CMK (cell line): ENCODE results near the gene SPATA12.

ENCODE experiments used
- DNase-seq: peaks from one replicate; pipeline ENCODE4 v3.0.0-alpha.2; 2010; ENCODE audit warnings: low read depth

SPATA12 gene

DNA sequence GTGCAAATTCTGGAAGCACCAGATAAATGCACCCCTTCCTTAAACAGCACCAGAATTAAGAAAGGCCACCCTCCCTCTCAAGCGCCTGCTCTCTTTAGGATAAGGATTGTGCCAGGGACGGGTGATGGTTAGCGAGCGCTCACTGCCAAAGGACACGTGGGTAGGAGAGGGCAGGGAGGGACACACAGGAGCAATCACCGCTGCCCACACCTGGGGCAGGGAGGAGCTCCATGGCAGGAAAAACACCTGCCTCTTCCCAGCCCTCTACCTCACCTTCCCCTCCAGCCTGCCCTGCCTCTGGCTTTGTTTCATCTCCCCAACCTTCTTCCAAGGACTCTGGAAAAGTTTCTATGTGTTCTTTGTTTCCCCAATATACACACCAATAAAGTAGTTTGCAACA lies 7.3 kb upstream of the SPATA12 start:
- no peak for DNase-seq

DNA sequence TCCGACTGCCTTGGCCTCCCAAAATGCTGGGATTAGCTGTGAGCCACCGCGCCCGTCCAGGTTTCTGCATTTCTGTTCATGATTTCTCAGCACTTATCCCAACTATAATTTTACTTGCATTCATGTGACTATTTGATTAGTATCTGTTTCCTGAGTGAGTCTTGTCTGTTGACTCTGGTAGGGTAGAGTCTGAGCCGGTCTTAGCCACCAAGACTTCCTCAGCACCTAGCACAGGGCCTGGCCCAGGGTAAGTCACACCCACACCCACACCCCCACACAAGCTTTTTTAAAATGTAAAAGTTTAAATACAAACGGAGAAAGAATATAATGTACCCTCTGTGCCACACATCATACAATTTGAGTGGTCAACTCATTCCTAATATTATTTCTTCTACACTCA lies 3.1 kb upstream of the SPATA12 start:
- DNase-seq, result no peak

DNA sequence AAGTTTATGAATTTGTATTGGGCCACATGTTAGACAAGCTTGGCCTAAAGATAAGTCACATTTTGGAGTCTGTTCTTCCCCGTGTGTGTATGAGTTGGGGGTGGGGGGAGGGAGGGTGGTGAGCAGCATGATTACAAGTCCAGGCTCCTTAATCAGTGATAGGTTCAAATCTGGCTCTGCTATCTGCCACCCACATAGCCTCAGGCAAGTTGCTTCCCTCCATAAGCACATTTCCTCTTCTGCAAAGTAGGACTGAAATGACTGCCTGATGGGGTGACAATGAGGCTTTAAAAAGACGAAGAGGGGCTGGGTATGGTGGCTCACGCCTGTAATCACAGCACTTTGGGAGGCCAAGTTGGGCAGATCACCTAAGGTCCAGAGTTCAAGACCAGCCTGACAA lies 1.1 kb upstream of the SPATA12 start:
- peak; percentile 18 for DNase-seq

DNA sequence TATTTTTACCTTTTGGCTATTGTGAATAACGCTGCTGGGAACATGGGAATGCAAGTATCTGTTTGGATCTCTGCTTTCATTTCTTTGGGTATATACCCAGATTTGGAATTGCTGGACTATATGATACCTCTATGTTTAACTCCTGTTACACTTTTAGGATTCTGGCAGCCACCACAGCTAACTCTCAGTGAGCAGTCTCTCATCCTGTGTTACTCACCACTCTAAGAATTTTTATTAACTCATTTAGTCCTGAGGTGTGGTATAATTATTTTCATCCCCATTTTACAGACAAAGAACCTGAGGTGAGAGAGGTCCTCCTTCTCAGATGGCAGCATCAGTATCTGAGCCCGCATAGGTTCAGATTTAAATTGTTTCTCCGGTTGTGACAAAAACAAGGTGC lies 1.1 kb downstream of the SPATA12 start:
- DNase-seq, result no peak

DNA sequence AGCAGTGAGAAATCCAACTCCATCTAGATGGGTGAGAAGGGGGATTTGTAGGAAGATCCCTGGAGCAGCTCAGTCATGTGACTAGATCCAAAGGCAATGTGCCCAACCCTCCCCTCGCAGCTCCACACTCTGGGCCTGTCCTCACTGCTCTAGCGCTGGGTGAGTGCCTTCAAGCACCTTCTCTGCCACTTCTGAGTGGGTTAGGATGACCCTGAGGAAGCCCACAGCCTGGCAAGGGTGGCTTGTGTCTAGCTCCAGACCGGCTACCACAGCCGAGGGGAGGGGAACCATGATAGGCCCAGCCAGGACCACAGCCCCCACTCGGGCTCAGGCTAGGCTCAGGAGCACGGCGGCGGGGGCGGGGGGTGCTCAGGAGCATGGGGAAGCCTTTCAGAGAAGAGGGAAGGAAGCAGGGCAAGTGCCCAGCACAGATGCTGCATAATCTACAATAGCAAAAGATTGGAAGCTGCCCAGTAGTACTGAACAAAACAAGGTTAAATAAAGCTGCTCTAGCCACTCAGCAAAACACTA lies 1.7 kb downstream of the SPATA12 start:
- DNase-seq, result no peak

DNA sequence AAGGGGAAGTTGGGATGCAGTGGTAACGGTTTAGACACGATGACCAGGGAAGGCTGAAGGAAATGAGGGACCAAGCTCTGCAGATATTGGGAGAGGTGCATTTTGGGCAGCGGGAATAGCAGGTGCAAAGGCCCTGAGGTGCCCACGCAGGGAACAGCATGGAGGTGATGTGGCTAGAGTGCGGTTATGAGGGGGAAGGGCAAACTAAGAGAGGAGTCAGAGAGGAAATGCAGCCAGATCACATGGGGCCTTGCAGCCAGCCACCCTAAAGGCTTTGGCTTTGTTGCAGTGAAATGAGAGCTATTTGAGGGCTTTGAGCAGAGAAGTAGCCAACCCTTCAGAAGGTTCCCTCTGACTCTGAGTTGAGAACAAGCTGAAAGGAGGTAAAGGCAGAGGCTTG lies 2.6 kb downstream of the SPATA12 start:
- DNase-seq, result no peak

DNA sequence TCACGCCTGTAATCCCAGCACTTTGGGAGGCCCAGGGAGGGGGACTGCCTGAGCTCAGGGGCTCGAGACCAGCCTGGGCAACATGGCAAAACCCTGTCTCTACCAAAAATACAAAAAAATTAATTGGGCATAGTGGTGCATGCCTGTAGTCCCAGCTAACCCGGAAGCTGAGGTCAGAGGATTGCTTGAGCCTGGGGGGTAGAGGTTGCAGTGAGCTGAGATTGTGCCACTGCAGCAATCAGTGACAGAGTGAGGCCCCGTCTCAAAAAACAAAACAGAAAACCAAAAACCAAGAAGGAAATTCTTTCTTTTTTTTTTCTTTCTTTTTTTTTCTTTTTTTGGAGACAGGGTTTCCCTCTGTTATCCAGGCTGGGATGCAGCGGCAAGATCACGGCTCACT lies 3.5 kb downstream of the SPATA12 start:
- DNase-seq, result no peak

DNA sequence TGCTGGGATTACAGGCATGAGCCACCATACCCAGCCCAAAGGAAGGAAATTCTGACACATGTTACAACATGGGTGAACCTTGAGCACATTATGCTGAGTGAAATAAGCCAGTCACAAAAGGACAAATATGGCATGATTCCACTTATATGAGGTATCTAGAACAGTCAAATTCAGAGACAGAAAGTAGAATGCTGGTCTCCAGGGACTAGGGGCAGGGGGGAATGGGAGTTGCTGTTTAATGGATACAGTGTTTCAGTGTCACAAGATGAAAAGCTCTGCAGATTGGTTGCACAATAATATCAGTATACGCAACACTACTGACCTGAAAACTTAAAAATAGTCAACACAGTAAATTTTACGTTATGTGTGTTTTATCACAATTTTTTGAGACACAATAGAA lies 4.1 kb downstream of the SPATA12 start:
- no peak for DNase-seq

DNA sequence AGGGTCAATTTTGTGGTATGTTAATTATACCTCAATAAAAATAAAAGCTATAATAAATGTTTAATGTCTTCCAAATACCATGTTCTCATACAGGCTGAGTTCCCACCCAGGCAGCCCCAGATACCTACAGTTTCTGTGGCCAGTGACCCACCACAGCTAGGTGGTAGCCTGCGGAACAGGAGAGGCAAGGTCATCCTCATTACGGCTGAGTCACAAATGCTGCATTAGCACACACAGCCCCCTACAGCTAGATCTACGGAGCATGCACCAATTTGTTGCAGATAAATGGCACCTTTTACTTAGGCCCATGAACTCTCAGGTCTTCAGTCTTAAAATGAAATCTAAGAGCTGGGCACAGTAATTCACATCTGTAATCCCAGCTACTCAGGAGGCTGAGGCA lies 5.1 kb downstream of the SPATA12 start:
- DNase-seq, result no peak

DNA sequence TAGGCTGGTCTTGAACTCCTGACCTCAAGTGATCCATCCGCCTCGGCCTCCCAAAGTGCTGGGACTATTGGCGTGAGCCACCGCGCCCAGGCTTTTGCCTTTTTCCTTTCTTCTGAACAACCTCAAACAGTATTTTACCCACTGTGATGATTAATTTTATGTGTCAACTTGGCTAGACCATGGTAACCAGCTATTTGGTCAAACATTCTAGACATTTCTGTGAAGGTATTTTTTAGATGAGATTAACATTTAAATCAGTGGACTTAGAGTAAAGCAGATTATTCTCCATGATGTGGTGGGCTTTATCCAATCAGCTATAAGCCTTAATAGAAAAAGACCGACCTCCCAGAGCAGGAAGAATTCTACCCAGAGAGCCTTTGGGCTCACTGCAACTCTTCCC lies 6.0 kb downstream of the SPATA12 start:
- DNase-seq, result no peak

DNA sequence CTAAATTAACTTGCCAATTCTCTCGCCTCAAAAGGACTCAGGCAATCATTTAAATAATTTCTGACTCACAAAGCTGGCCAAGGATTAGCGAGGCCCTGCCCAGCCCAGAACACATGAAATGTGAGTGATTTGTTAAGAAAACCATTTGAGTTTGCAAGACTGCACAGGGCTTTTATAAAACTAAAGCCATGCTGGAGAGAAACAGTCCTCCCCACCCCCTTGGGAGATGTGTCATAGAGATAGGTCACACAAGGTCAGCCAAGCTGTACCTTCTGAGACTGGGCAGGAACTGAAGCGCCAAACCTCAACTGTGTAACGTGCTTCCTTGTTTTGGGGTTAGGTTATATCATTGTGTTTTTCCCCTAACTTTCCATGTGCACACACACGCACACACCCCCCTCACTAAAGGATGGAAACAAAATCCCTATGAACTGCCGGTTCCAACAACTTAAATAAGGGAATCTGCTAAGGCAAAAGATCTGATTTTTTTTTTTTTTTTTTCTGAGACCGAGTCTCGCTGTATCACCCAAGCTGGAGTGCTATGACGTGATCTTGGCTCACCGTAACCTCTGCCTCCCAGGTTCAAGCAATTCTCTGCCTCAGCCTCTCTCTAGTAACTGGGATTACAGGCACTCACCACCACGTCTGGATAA lies 8.1 kb downstream of the SPATA12 start:
- no peak for DNase-seq

DNA sequence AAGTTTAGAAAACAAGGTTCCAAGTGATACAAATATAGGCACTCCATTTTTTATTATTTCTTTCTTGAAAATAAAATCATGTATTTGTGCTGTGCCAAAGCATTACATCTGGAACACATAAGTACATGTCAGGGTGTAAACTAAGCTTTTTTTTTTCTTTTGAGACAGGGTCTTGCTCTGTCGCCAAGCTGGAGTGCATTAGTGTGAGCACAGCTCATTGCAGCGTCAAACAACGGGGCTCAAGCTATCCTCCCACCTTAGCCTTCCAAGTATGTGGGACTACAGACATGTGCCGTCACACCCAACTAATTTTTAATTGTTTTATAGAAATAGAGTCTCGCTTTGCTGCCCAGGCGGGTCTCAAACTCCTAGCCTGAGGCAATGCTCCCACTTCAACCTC lies 9.0 kb downstream of the SPATA12 start:
- DNase-seq, result no peak

DNA sequence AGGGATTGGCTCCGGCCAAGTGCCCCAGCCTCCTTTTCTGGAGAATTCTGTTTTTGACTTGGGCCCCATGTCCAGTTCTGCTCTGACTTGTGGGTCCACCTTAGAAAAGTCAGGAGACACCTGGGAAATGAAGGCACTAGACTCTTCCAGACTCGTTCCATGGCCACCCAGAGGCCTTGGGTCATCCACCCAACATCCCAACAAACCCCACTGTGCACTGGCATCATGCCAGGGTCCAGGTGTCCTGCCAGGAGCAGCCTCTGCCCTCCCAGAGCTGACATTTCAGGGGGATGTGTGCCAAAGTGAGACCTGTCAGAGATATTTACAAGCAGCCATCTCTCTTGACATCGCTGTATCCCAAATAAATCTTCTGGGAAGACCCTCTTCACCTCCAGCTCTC lies 13.2 kb downstream of the SPATA12 start:
- DNase-seq, result no peak

DNA sequence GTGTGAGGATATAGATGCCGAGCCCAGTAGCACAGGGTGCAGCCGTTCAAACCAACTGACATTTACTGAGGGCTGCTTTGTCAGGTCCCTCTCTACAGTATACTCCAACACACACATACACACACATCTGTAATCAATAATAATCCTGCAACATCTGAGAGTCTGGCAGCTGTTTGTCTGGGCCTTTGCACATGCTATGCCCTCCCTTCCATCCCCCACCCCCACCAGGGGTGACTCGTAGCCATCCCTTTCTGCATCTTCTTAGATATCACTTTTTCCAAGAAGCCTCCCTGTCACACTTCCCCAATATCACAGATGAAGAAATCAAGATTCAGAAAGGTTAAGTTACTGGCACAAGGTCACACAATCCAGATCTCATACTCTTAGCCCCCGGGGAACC lies 13.7 kb downstream of the SPATA12 start:
- no peak for DNase-seq

DNA sequence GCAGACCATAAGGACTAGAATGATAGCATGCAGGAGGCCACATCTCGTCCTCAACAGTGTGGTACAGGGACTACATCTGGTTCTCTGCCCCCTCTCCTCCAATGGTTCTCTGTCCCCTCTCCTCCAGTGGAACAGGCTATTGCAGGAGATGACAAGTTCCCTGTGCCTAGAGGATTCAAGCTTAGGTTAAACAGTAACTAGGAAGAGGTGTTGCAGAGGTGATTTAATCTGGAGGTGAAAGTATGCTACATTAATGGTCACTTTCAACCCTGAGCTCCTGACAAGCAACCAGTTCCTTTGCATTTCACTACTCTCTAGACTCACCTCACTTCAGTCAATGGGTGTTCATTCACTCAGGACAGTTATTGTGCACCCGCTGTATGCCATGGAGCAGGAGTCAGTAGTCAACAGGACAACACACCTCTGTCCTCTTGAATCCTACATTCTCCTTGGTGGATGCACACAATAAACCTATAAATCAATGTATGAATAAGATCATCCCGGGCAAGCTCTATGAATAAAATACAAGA lies 16.0 kb downstream of the SPATA12 start:
- no peak for DNase-seq

DNA sequence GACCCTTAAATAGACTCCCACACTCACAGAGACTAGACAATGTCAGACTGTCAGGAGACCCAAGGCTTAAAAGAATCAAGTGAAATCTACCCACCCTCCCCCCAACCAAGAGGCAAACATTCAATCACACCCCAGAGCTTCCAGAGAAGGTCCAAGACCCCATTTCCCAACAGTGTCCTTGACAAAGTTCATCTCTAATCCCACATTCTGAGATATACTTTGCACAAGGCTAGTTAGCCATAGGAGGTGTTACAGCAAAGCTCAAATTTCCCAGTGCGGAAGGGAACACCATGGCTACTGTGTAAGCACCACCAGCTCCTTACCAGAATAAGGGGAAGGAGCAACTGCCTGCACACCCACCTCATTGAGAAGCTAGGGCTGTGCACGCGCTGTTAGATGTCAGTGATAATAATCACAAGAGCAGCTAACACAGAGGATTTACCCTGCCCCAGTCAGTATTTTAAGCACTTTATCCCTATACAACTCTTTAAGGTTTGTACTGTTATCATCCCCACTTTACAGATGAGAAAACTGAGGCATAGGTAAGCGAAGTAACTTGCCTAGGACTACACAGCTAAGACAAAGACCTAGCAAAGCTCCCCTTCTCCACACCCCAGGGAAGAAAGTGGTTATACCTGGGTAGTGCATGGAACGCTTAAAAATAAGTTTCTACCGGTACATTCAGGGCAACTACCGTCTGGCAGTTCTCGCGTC lies 17.3 kb downstream of the SPATA12 start:
- no peak for DNase-seq

DNA sequence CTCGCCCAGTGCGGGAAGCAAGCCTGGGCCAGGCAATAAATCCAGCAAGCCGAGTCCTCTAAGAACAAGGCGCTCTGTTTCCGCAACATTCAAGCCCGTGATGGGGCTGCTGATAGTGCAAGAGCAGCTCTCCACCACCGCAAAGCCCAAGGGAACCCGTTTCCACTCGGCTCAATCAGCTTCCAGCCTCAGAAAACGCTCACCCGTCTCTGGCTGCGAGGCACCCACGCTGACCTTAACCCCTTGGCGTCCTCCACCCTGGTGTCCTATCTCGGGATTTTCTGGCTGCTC lies 17.8 kb downstream of the SPATA12 start:
- no peak for DNase-seq

DNA sequence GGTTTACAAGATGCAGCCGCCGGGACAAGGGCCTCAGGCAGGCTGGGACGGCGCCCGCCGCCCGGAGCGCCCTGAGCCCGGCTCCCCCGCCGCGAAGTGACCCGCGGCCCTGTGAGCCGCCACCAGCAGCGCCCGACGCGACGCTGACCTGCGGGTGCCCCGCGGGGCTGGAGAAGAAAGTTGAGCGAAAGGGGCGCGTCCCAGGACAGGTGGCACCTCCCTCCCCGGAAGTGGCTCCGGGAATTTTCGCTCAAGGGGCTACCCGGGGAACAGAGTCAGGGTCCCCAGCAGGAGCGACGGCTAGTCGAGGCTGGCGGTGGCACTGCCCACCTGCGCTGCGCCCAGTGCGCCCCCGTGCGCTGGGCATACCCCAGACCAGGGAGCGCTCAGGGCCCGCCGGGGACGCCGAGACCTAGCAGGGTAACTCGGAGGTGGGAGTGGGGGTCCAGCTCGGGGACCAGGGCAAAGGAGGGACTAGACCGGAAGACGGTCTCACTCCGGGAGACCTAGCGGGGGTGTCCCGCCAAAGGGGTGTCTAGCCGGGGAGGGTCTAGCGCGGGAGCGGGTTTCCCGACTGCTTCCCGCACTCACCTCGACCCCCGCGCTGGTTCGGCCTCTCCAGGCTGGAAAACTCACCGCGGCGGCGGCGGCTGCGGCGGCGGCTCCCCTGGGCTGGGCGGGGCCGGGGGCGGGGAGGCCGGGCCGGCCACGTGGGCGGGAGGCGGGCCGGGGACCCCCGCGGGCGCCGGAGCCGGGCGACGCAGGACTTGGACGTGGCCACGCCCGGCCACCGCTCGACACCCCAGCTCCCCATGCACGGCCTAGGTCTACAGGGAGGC lies 18.4 kb downstream of the SPATA12 start:
- no peak for DNase-seq

DNA sequence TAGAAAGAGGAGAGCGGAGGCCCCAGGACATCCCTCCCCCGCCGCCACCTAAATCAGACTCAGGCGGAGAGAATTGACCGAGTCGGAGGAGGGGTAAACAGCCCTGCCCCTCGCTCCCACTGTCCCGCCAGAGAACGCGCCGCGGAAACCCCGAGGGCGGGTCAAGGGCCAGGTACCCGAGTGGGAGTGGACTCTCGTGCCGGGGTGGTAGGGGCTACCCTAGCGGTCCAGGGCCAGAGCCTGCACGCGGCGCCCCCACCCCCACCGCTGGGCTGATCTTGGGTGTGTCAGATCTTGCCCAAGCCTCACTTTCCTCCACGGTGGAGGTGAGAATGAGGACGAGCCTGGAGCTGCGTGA lies 19.0 kb downstream of the SPATA12 start:
- DNase-seq, result no peak

DNA sequence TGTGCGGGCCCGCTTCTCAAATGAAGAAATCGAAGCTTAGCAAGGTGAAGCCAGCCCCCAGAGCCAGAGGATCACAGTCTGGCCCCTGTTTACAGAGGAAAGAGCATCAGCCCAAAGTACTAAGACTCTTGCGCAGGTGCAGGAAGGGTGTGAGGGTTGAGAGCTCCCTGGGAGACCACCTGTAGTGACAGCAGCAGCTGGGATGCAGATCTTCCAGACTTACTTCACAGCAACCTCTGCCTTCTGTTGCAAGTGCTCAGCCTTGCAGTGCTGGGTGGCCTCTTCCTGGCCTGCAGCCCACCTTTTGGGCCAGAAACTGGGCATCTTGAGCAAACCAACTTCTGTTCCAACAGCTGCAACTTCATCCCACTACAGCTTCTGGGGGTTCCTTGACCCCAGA lies 19.7 kb downstream of the SPATA12 start:
- DNase-seq, result no peak

DNA sequence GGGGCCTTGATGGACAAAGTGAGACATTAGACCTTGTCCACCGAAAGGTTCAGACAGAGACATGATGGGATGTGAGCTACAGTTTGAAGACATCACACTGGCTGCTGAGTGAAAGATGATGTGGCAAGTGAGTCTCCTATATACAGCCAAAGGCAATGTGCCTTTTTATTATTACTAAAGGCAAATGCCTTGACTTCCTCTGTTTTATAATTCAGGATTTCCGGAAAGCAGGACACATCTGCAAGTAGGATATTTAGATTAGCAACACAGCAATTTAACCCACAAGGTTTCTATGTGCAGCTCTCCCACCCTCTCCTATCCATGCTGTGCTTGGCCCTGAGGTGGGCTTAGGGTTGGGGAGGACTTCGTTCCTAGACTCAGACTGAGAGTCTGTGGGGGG lies 20.7 kb downstream of the SPATA12 start:
- no peak for DNase-seq

DNA sequence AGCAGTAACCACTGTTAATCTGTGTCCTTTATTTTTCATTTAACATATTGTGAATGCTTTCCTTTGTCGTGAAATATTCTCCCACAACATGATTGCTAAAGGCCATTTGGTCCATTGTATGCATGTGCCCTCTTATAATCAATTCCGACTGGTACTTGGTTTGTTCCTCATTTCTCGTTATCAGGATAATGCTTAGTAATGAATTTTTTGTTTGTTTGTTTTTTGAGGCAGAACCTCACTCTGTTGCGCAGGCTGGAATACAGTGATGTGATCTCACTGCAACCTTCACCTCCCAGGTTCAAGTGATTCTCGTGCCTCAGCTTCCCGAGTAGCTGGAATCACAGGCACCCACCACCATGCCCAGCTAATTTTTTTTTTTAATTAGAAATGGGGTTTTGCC lies 22.0 kb downstream of the SPATA12 start:
- DNase-seq, result no peak
